HG03558 (cell line): ENCODE results near the gene ITGA11.

Experiments
- ATAC-seq: cut with Tn5 transposase; IDR thresholded peaks from one replicate; pipeline ENCODE4 v1.9.1; 2021; ENCODE audit warnings: moderate number of reproducible peaks; ENCODE audit not compliant: unreplicated experiment; ENCODE audit errors: extremely low read depth

ITGA11 gene

GRCh38 chr15:68317281-68318007 lies 114.5 kb downstream of the ITGA11 start:
- no peak for ATAC-seq

- no peak for ATAC-seq
Observed at GRCh38 chr15:68316061-68316804, 115.7 kb downstream of the ITGA11 start.

DNA sequence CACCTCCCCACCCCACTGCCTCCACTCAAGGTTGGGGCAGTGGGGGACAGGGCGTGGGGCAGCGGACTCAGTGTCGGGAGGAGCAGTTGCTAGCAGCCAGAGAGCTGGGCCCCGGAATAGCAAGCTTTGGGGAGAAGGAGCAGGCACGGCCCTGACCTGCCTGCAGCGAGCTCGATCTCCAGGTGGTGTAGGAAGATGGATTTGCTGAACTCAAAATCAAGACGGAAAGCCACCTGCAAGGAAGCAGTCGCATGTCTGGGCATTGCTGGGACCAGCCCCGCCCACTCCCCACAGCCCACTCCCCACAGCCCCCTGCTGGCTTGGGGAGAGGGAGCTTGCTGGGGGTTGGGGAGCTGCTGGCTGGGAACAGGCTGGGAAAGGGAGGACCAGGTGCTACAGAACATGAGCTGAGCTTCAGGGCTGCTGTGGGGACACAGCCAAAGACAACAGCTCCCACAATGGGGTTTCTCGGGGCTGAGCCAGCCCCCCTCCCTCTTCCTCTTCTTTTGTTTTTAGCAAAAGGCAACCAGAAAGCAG lies 116.4 kb downstream of the ITGA11 start:
- ATAC-seq: no peak

DNA sequence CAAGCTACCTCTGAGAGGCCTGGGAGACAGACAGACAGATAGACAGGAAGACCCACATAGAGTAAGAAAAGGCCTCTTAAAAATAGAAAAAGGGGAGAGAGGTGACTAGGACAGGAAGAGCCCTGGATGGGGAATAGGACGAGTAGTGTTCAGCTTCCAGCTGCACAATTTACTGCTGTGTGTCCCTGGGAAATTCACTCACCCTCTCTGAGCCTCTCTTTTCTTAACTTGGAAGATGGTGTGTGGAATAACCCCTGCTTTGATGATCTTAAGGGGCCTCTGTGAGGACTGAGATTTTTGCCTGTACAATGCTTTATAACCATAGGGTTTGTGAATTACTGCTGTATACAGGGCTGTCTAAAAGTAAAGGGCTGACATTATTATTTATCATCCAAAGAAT lies 116.9 kb downstream of the ITGA11 start:
- no peak for ATAC-seq

DNA sequence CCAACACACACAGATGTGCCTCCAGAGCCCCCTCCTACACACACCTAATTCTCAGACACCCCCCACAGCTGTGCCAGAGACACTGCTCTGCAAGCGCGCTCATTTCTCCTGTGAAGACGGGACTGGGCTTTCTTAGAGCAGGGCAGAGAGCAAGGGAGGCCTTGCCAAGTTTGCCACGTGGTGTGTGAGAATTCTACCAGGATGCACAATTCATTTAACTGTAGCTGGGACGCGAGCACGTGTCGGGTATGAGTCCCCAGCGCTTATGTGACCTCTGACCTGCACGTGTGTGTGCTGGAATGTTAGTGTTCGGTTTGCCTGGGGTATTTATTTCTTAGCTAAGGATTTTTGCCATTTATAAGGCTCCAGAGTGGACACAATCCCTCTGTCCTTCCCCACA lies 117.4 kb downstream of the ITGA11 start:
- no peak for ATAC-seq

DNA sequence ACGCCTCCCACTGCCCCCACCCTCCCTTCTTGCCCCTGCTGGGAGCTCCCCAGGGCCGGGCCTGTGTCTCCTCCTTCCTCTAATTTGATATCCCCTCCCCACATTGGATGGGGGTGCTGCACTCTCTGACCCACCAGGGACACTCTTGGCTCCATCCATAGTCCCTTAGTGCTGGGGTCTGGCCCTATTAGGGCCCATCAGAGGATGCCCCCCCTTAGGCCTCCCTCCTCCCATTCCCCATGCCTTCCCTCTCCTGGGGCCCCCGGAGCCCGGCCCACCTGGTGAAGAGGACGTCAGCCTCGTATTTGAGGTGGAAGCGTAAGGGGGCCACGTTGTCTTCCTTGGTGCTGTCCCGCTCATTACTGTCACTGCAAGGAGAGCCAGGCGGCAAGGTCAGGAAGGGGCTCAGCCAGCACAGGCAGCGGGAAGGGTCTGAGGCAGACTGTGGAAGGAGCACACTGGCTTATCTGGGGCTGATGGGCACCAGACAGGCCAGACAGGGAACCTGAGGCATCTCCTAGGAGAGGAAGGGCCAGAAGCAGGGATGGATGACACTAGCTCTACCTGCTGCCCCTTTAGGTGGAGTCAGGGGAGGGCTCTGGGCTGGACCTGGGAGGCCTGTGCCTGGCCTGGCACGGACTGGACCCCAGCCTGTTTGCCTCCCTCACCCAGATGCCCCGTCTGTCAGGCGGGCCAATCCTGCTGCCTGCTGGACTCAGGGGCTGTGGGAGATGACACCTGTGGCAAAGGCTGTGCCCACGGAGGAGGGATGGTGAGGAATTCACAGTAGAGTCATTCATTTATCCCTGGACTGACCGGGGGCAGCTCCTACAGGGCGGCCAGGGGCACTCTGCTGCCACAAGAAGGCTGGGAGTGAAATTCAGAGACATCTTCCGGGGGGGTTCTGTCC lies 118.2 kb downstream of the ITGA11 start:
- no peak for ATAC-seq

GRCh38 chr15:68312701-68313204 lies 119.2 kb downstream of the ITGA11 start:
- ATAC-seq: no peak

- ATAC-seq: no peak
Observed at GRCh38 chr15:68311859-68312557, 120.0 kb downstream of the ITGA11 start.

DNA sequence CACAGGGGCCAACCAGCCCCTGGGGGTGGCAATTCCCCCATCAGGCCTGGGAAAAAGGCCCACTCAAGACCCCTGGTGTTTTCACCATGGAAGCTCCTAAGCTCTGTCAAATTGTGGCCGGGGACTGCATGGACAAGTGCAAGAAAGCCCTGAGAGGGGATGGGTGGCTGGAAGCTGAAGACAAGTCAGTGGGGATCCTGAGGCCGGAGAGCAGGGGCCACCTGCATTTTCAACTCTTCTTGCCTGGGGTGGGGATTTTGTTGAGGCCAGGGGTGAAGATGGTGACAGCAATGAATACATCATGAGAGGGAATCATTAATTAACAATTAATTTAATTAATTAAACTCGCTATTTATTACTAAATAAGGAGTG lies 120.5 kb downstream of the ITGA11 start:
- no peak for ATAC-seq

- no peak for ATAC-seq
Observed at GRCh38 chr15:68310804-68311463, 121.0 kb downstream of the ITGA11 start.

GRCh38 chr15:68310178-68310803 lies 121.7 kb downstream of the ITGA11 start:
- no peak for ATAC-seq

DNA sequence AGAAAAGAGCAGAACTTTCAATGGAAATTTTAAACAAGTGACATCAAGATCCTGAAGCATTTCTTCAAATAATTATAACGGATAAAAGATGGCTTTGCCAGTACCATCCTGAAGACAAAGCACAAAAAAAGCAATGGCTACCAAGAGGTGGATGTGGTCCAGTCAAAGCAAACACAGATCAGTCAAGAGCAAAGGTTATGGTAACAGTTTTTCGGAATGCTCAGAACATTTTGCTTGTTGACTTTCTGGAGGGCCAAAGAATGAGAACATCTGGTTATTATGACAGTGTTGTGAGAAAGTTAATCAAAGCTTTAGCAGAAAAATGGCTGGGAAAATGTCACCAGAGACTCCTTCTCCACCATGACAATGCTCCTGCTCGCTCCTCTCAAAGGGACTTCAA lies 122.9 kb downstream of the ITGA11 start:
- no peak for ATAC-seq

DNA sequence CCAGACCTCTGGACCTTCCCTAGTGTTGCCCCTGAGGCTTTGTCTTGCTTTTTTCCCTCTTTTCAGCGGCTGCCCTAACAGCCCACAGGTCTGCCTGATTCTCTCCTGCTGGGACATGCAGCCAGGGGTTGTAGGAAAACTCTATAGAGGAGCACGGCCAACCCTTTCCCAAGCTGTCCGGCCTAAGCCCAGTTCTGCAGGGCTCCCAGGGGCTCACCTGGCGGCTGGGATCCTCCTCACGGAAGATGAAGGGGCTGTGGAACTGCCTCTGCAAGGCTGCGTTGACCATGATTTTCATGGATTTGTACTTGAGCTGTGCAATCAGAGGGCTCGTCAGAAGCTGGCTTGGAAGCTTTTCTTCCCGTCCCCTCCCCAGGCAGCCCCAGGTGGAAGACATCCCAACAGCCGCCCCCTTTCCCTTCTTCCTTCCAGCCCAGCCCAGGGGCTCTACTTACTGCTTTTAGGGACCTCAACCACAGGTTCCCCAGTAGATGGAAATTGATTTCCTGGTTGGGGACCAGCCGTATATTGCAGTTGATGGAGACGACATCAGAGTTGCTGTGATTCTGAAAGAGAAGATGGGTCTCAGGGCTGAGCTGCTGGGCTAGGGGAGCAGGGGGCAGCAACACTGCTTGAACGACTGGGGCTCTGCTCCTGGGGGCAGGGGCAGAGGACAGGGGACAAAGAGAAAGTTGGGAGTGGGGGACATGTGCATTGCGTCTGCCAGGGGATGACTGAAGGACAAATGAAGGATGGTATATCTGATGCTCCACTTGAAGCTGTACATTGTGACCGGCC lies 124.6 kb downstream of the ITGA11 start:
- no peak for ATAC-seq

GRCh38 chr15:68305420-68305871 lies 126.5 kb downstream of the ITGA11 start:
- no peak for ATAC-seq

GRCh38 chr15:68304589-68305337 lies 127.2 kb downstream of the ITGA11 start:
- no peak for ATAC-seq

DNA sequence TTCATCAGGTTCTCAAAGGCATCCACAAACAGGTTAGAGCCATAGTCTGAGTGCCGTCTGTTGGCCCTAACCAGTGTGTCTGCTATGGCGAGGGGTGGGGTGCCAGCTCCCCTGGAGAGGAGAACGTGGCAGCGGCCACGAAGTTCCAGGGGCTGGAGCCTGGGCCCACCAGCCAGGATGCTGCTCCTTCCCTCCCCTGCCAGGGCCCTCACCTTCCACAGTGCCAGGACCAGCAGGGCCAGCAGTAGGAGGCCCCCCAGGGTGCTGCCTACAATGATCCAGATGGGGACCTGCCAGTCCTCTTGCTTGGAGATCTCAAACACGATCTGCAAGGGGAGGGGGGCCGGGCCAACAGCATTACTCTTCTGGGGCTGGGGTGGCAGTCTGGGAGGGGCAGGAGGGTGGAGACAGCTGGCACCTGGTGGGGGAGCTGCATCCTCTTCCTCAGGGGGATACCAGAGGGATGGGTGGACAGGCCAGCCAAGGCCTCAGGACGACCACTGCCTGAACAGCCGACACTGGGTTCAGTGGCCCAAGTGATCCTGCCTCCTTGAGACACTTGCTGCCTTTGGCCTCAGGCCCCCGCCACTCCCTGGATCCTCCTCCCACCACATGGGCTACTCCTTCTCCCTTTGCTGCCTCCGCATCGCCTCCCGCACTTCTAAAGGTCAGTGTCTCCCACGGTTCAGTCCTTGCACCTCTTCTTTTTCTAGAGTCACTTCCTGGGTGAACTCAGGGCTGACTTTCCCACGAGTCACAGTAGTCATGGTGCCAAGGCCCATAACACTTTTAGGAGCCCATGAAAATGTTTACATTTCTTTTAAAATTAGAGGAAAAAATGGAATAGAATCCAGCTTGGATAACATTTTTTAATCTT lies 128.2 kb downstream of the ITGA11 start:
- no peak for ATAC-seq
